Tibial nerve (tissue), 4 donors: ENCODE results near the gene ALKBH1. TPM values are rescaled to one million over a fixed set of nuclear protein-coding genes. Genes with fewer than 3 reads are reported as not detected.

ENCODE experiments used
- DNase-seq, 2 donors: peaks; one replicate each; pipeline ENCODE4 v3.0.0-alpha.2; 2019; ENCODE audit warnings: low spot score in 2 of 2
- H3K27ac ChIP-seq, 4 donors: fragments of 200-600 bp; sonication (generic) in 3 of 4; one replicate each; pipeline ENCODE4 v1.5.1; 2017 to 2019; ENCODE audit warnings: mild to moderate bottlenecking in 1 of 4
- H3K27me3 ChIP-seq, 2 donors: fragments of 200-600 bp; sonication (generic) in 1 of 2; one replicate each; pipeline versions ENCODE4 v1.5.1 to v1.6.0; 2017 to 2019
- H3K36me3 ChIP-seq, 3 donors: fragments of 200-600 bp; sonication (generic); one replicate each; pipeline ENCODE4 v1.5.1; 2018 to 2019
- H3K4me1 ChIP-seq, 4 donors: fragments of 200-600 bp; sonication (generic) in 3 of 4; one replicate each; pipeline ENCODE4 v1.5.1; 2017 to 2019
- H3K4me3 ChIP-seq, 4 donors: fragments of 200-600 bp; sonication (generic) in 3 of 4; one replicate each; pipeline ENCODE4 v1.5.1; 2017 to 2019; ENCODE audit warnings: mild to moderate bottlenecking in 1 of 4, moderate library complexity in 1 of 4
- H3K9me3 ChIP-seq, 4 donors: fragments of 200-600 bp; sonication (generic) in 3 of 4; one replicate each; pipeline ENCODE4 v1.5.1; 2017 to 2019
- CTCF ChIP-seq, 5 experiments: fragments of 200-600 bp in 3 of 5; fragments of 450-650 bp in 2 of 5; sonication (generic) in 3 of 5; IDR thresholded peaks; one replicate each; pipeline ENCODE4 v1.5.1; 2016 to 2019; ENCODE audit warnings: antibody characterized with exemption in 5 of 5, mild to moderate bottlenecking in 3 of 5, moderate library complexity in 2 of 5
- EP300 ChIP-seq, 2 donors: sonication (generic); formaldehyde crosslinking; IDR thresholded peaks; one replicate each; pipeline ENCODE4 v1.6.1; 2017; ENCODE audit warnings: antibody characterized with exemption in 2 of 2, mild to moderate bottlenecking in 1 of 2
- POLR2A ChIP-seq, 2 donors: fragments of 450-650 bp; IDR thresholded peaks; one replicate each; pipeline ENCODE4 v1.6.1; 2017; ENCODE audit warnings: antibody characterized with exemption in 2 of 2, mild to moderate bottlenecking in 2 of 2, moderate library complexity in 2 of 2
- WGBS, 2 donors: methylation state at CpG; one replicate each; pipeline ENCODE4 v1.1.5; 2018; 5-methylcytosine and 5-hydroxymethylcytosine counted together
- total RNA-seq, 4 donors: library from RNA; depleted of rRNA; stranded (reverse); fragments of >200 nt; gene quantifications; one replicate each; pipeline ENCODE4 v1.1.0, GENCODE V29; 2016

Gene ALKBH1
- total RNA-seq, 4 donors from 2014 or later: 9.6 to 17.0 (median 13.1) TPM

GRCh38 chr14:77717608-77718305 lies 9.9 kb upstream of the ALKBH1 start:
- Histone ChIP-seq H3K9me3 (no peaks in the 10 kb centered on the region), H3K27me3 (no peaks in the 10 kb centered on the region), H3K27ac (no peak overlapping the region), H3K36me3 (peaks cover 0 to 93% (median 0%) of the 10 kb centered on the region in 3 donors), H3K4me3 (no peak overlapping the region), H3K4me1 (no peaks in the 10 kb centered on the region)
- DNase-seq: no peak
- no peak for TF ChIP-seq EP300 (IDR thresholded peaks at IDR 0.05)
- WGBS, 2 donors: 80 to 84% methylated on average over 5 of the region's 5 CpGs

- Histone ChIP-seq H3K9me3 (no peaks in the 10 kb centered on the region), H3K4me1 (peaks cover 0 to 10% (median 3%) of the 10 kb centered on the region in 4 donors), H3K36me3 (peaks cover 0 to 95% (median 0%) of the 10 kb centered on the region in 3 donors), H3K27me3 (no peaks in the 10 kb centered on the region), H3K4me3 (no peak overlapping the region), H3K27ac (no peak overlapping the region)
- TF ChIP-seq EP300 (IDR thresholded peaks at IDR 0.05): no peak
- no peak for TF ChIP-seq CTCF (IDR thresholded peaks at IDR 0.05)
- TF ChIP-seq POLR2A (IDR thresholded peaks at IDR 0.05): no peak
- DNase-seq: no peak
- 87 to 91% methylated on average over 6 of the region's 6 CpGs for WGBS, 2 donors
These were observed 7.1 kb upstream of the ALKBH1 start for GRCh38 chr14:77714926-77715325.

- Histone ChIP-seq H3K4me1 (peaks cover 6 to 45% (median 25%) of the 10 kb centered on the region in 4 donors), H3K27ac (no peak overlapping the region), H3K9me3 (no peaks in the 10 kb centered on the region), H3K27me3 (no peaks in the 10 kb centered on the region), H3K36me3 (peaks cover 0 to 53% (median 0%) of the 10 kb centered on the region in 3 donors), H3K4me3 (no peak overlapping the region)
- DNase-seq: no peak
- WGBS, 2 donors: 86 to 87% methylated on average over 2 of the region's 2 CpGs
- TF ChIP-seq POLR2A (IDR thresholded peaks at IDR 0.05) (no peak), CTCF (IDR thresholded peaks at IDR 0.05) (no peak), EP300 (IDR thresholded peaks at IDR 0.05) (no peak)
These were observed 2.5 kb upstream of the ALKBH1 start for GRCh38 chr14:77710364-77710763.

GRCh38 chr14:77709412-77709811 lies 1.6 kb upstream of the ALKBH1 start:
- H3K9me3 ChIP-seq: no peaks in the 10 kb centered on the region
- no peaks in the 10 kb centered on the region for H3K27me3 ChIP-seq
- H3K36me3 ChIP-seq: peaks cover 0 to 53% (median 0%) of the 10 kb centered on the region in 3 donors
- no peak for DNase-seq
- peaks cover 6 to 47% (median 25%) of the 10 kb centered on the region in 4 donors for H3K4me1 ChIP-seq
- no peak overlapping the region for H3K27ac ChIP-seq
- no peak overlapping the region for H3K4me3 ChIP-seq
- 54 to 61% methylated on average over 3 of the region's 3 CpGs for WGBS, 2 donors
- TF ChIP-seq EP300 (IDR thresholded peaks at IDR 0.05) (no peak), POLR2A (IDR thresholded peaks at IDR 0.05) (no peak)

- 18 to 22% methylated on average over 7 of the region's 7 CpGs for WGBS, 2 donors
- Histone ChIP-seq H3K27ac (peak overlapping the region in 2 of 4 donors; percentile 65 to 82), H3K36me3 (peaks cover 0 to 53% (median 5%) of the 10 kb centered on the region in 3 donors), H3K4me3 (peak overlapping the region; percentile 62 to 99 (median 76)), H3K4me1 (peaks cover 6 to 47% (median 25%) of the 10 kb centered on the region in 4 donors), H3K9me3 (no peaks in the 10 kb centered on the region), H3K27me3 (no peaks in the 10 kb centered on the region)
- DNase-seq: no peak
- TF ChIP-seq CTCF (IDR thresholded peaks at IDR 0.05) (no peak), POLR2A (IDR thresholded peaks at IDR 0.05) (no peak), EP300 (IDR thresholded peaks at IDR 0.05) (no peak)
These were observed 926 bp upstream of the ALKBH1 start for GRCh38 chr14:77708749-77709148.

GRCh38 chr14:77707355-77707723 lies 484 bp downstream of the ALKBH1 start:
- Histone ChIP-seq H3K4me3 (peak overlapping the region; percentile 62 to 99 (median 76)), H3K27ac (peak overlapping the region in 3 of 4 donors; percentile 63 to 82 (median 65)), H3K27me3 (no peaks in the 10 kb centered on the region), H3K36me3 (peaks cover 0 to 56% (median 19%) of the 10 kb centered on the region in 3 donors), H3K4me1 (peaks cover 6 to 47% (median 25%) of the 10 kb centered on the region in 4 donors), H3K9me3 (no peaks in the 10 kb centered on the region)
- DNase-seq: peak in 1 of 2 donors; percentile 16
- 1% methylated on average over 14 of the region's 14 CpGs for WGBS, 2 donors
- TF ChIP-seq CTCF (IDR thresholded peaks at IDR 0.05) (peak; percentile 14 to 36 (median 19)), EP300 (IDR thresholded peaks at IDR 0.05) (no peak), POLR2A (IDR thresholded peaks at IDR 0.05) (no peak)
